Endothelial cell (in vitro differentiated cells): ENCODE data around the gene TWF2. TPM values are rescaled to one million over a fixed set of nuclear protein-coding genes. Genes with fewer than 3 reads are reported as not detected.

Experiments
- DNase-seq: peaks from one replicate; pipeline ENCODE4 v3.0.0; 2021; ENCODE audit warnings: low spot score
- H3K27ac Mint-ChIP-seq: one replicate; pipeline ENCODE4 v1.8.0; 2021; ENCODE audit warnings: mixed read lengths, inconsistent platforms; ENCODE audit not compliant: unreplicated experiment
- H3K27me3 Mint-ChIP-seq: one replicate; pipeline ENCODE4 v1.8.0; 2021; ENCODE audit warnings: mild to moderate bottlenecking, moderate library complexity, mixed read lengths, inconsistent platforms; ENCODE audit not compliant: unreplicated experiment
- H3K36me3 Mint-ChIP-seq: one replicate; pipeline ENCODE4 v1.8.0; 2021; ENCODE audit warnings: mild to moderate bottlenecking, low read depth, mixed read lengths, inconsistent platforms; ENCODE audit not compliant: unreplicated experiment
- H3K4me1 Mint-ChIP-seq: one replicate; pipeline ENCODE4 v1.8.0; 2021; ENCODE audit warnings: mild to moderate bottlenecking, mixed read lengths, inconsistent platforms; ENCODE audit not compliant: unreplicated experiment
- H3K4me3 Mint-ChIP-seq: one replicate; pipeline ENCODE4 v1.8.0; 2021; ENCODE audit warnings: mild to moderate bottlenecking, mixed read lengths, inconsistent platforms; ENCODE audit not compliant: unreplicated experiment
- H3K9me3 Mint-ChIP-seq: one replicate; pipeline ENCODE4 v1.8.0; 2021; ENCODE audit warnings: mixed read lengths, inconsistent platforms; ENCODE audit not compliant: unreplicated experiment
- total RNA-seq: library from RNA; stranded (reverse); fragmentation: NEBNext Ultra II Directional; extraction: Animal tissue kit (Norgen Biotek cat#: 25700); gene quantifications from one replicate; pipeline ENCODE4 v1.2.1, GENCODE V29; 2021; ENCODE audit not compliant: unreplicated experiment
- TF ChIP-seq, protein P1 (sequence below): fragments of 200-600 bp; sonication (generic); IDR thresholded peaks from one replicate; pipeline ENCODE4 v1.5.0; 2021; ENCODE audit warnings: antibody characterized with exemption; ENCODE audit not compliant: unreplicated experiment

The TWF2 gene
- total RNA-seq, 1 donor from 2014 or later: 85.3 TPM

DNA sequence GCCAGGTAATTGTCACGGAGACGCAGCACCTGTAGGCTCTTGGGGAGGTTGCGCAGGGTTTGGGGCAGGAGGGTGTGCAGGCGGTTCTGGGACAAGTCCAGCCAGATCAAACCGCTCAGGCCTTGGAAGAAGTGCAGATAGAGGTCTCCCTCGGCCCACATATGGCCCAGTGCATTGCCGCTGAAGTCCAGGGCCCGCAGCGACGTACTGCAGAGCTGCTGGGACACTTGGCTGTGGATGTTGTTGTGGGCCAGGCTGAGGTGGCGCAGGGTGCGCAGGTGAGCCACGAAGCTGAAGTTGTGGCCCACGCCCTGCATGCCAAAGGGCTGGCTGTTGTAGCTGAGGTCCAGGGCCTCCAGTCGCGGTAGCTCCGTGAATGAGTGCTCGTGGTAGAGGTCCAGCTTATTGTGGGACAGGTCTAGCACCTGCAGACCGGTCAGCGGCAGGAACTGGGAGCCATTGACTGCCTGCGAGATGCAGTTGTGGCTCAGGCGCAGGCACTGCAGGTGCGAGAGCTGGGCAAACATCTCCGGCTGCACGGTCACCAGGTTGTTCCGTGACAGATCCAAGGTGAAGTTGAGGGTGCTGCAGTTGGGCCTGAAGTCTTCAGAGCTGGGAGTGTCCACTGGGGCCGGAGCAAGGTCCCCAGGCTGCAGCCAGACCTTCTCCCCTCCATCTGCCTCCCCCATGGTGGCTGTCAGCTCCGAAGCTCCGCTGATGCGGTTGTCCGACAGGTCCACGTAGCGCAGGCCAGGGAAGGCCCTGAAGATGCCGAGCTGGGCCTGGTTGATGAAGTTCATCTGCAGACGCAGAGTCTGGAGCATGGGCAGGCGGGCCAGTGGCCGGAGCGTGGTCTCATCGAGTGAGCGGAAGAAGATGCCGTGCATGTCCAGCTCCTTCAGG is 16.4 kb downstream of the TWF2 start:
- no peak overlapping the region for H3K4me3 Mint-ChIP-seq
- TF ChIP-seq, protein P1, sequence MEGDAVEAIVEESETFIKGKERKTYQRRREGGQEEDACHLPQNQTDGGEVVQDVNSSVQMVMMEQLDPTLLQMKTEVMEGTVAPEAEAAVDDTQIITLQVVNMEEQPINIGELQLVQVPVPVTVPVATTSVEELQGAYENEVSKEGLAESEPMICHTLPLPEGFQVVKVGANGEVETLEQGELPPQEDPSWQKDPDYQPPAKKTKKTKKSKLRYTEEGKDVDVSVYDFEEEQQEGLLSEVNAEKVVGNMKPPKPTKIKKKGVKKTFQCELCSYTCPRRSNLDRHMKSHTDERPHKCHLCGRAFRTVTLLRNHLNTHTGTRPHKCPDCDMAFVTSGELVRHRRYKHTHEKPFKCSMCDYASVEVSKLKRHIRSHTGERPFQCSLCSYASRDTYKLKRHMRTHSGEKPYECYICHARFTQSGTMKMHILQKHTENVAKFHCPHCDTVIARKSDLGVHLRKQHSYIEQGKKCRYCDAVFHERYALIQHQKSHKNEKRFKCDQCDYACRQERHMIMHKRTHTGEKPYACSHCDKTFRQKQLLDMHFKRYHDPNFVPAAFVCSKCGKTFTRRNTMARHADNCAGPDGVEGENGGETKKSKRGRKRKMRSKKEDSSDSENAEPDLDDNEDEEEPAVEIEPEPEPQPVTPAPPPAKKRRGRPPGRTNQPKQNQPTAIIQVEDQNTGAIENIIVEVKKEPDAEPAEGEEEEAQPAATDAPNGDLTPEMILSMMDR: no peak
- peaks cover 15% of the 10 kb centered on the region for H3K4me1 Mint-ChIP-seq
- DNase-seq: no peak
- H3K36me3 Mint-ChIP-seq: peaks cover 10% of the 10 kb centered on the region
- H3K9me3 Mint-ChIP-seq: no peaks in the 10 kb centered on the region
- H3K27me3 Mint-ChIP-seq: peaks cover 24% of the 10 kb centered on the region
- H3K27ac Mint-ChIP-seq: no peak overlapping the region

DNA sequence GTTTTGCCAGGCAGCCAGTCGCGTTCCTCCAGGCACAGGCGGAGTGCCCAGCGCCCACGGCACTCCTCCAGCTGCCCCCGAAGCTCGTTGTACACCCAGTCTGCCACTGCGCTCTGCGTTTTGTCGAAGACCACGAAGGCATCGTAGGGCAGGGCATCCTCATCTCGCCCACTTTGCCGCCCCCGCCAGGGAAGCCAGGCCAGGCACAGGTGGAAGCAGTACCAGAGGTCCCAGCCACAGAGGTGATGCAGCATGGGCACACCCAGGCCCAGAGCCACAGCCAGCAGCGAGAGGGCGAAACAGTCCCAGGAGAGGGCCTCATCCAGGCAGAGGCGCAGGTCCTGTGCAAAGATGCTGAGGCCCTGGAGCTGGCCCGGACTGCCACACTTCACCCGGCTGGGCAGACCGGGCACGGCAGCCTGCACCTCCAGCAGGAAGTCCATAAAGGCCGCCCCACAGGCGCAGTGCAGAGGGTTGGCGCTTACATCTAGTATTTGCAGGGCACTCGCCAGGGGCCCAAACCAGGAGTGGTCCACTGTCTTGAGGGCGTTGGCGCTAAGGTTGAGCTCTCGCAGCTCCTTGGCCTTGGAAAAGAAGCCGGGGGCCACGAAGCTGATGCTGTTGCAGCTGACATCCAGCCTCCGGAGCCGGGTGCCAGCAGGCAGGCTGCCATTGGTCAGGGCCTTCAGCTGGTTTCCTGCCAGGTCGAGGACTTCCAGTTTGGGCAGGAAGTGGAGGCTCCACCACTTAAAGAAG is 17.2 kb downstream of the TWF2 start:
- Mint-ChIP-seq H3K27ac (no peak overlapping the region), H3K36me3 (peaks cover 8% of the 10 kb centered on the region), H3K27me3 (peaks cover 23% of the 10 kb centered on the region), H3K4me1 (peaks cover 23% of the 10 kb centered on the region), H3K9me3 (no peaks in the 10 kb centered on the region), H3K4me3 (no peak overlapping the region)
- DNase-seq: no peak
- TF ChIP-seq, protein P1: no peak

- TF ChIP-seq, protein P1: no peak
- Mint-ChIP-seq H3K4me3 (no peak overlapping the region), H3K9me3 (no peaks in the 10 kb centered on the region), H3K36me3 (peaks cover 7% of the 10 kb centered on the region), H3K27me3 (peaks cover 21% of the 10 kb centered on the region), H3K4me1 (peaks cover 27% of the 10 kb centered on the region), H3K27ac (no peak overlapping the region)
- DNase-seq: no peak
Measured at GRCh38 chr3:52221141-52221562, 17.8 kb downstream of the TWF2 start.

GRCh38 chr3:52220380-52221026 is 18.5 kb downstream of the TWF2 start:
- Mint-ChIP-seq H3K9me3 (no peaks in the 10 kb centered on the region), H3K27ac (no peak overlapping the region), H3K36me3 (peaks cover 10% of the 10 kb centered on the region), H3K27me3 (peaks cover 21% of the 10 kb centered on the region), H3K4me1 (peaks cover 27% of the 10 kb centered on the region), H3K4me3 (no peak overlapping the region)
- DNase-seq: peak; percentile 92
- TF ChIP-seq, protein P1: peak; percentile 74
